Measurements from ENCODE around the gene ZBTB8B. TPM values are rescaled to one million over a fixed set of nuclear protein-coding genes. Genes with fewer than 3 reads are reported as not detected.

The ZBTB8B gene
- 1.8 and 2.1 TPM in 2 replicates for total RNA-seq
- polyA plus RNA-seq, result 0.56 and 0.96 TPM in 2 replicates

GRCh38 chr1:32464716-32465577 is at the start of gene ZBTB8B:
Gene ZBTB8B, plus strand, starts transcription at chr1:32465072. Its CDS starts 5,553 bp downstream, at chr1:32470625.
- no peak within 1 kb of the TSS for H3K27ac ChIP-seq
- H3K27me3 ChIP-seq, result no peaks in the 10 kb centered on the region

DNA sequence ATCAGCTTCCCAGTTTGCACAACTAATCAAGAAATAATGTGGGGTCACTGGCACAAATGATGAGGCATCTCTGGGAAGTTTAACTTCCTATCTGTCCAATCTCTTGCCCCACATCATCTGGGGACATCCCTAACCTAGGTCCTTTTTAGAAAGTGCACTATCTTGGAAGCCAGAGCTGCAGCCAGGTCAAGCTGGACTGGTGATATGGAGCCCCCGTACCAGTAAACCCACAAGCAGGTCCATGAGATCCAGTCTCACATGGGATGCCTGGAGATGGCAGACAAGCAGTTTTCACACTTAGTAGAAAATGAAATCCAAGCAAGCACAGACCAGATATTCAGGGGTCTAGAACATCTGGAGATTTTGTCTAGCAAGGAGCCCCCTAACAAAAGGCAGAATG is 43.1 kb upstream of the ZBTB8B start:
- Histone ChIP-seq H3K4me1 (ENCODE audit: low read depth) (no peaks in the 10 kb centered on the region), H3K4me3 (no peak overlapping the region), H3K27ac (no peak overlapping the region), H3K27me3 (no peaks in the 10 kb centered on the region), H3K9me3 (ENCODE audit: low read depth) (no peaks in the 10 kb centered on the region), H3K36me3 (no peaks in the 10 kb centered on the region)
- TF ChIP-seq, protein P1, sequence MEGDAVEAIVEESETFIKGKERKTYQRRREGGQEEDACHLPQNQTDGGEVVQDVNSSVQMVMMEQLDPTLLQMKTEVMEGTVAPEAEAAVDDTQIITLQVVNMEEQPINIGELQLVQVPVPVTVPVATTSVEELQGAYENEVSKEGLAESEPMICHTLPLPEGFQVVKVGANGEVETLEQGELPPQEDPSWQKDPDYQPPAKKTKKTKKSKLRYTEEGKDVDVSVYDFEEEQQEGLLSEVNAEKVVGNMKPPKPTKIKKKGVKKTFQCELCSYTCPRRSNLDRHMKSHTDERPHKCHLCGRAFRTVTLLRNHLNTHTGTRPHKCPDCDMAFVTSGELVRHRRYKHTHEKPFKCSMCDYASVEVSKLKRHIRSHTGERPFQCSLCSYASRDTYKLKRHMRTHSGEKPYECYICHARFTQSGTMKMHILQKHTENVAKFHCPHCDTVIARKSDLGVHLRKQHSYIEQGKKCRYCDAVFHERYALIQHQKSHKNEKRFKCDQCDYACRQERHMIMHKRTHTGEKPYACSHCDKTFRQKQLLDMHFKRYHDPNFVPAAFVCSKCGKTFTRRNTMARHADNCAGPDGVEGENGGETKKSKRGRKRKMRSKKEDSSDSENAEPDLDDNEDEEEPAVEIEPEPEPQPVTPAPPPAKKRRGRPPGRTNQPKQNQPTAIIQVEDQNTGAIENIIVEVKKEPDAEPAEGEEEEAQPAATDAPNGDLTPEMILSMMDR (IDR thresholded peaks at IDR 0.05; ENCODE audit: low read depth, low read length), result no peak
- no peak for DNase-seq (ENCODE audit: low read depth in 1 of 2, low spot score in 1 of 2)

More at GRCh38 chr1:32464716-32465577, at the start of gene ZBTB8B:
- no peaks in the 10 kb centered on the region for H3K4me1 ChIP-seq (ENCODE audit: low read depth)
- DNase-seq (ENCODE audit: low read depth in 1 of 2, low spot score in 1 of 2), result peak; percentile 90 to 96
- H3K4me3 ChIP-seq, result peak within 1 kb of the TSS; percentile 64
- TF ChIP-seq, protein P1 (IDR thresholded peaks at IDR 0.05; ENCODE audit: low read depth, low read length), result no peak
- no peaks in the 10 kb centered on the region for H3K9me3 ChIP-seq (ENCODE audit: low read depth)
- no peaks in the 10 kb centered on the region for H3K36me3 ChIP-seq

GRCh38 chr1:32426489-32427255 is 38.2 kb upstream of the ZBTB8B start:
- H3K4me3 ChIP-seq, result no peak overlapping the region
- TF ChIP-seq, protein P1 (IDR thresholded peaks at IDR 0.05; ENCODE audit: low read depth, low read length), result no peak

GRCh38 chr1:32427264-32427963 is 37.5 kb upstream of the ZBTB8B start:
- no peak for DNase-seq (ENCODE audit: low read depth in 1 of 2, low spot score in 1 of 2)
- Histone ChIP-seq H3K27me3 (no peaks in the 10 kb centered on the region), H3K36me3 (no peaks in the 10 kb centered on the region), H3K27ac (no peak overlapping the region), H3K4me3 (no peak overlapping the region), H3K9me3 (ENCODE audit: low read depth) (no peaks in the 10 kb centered on the region), H3K4me1 (ENCODE audit: low read depth) (no peaks in the 10 kb centered on the region)
- TF ChIP-seq, protein P1 (IDR thresholded peaks at IDR 0.05; ENCODE audit: low read depth, low read length), result no peak

More at GRCh38 chr1:32426489-32427255, 38.2 kb upstream of the ZBTB8B start:
- Histone ChIP-seq H3K36me3 (no peaks in the 10 kb centered on the region), H3K4me1 (ENCODE audit: low read depth) (no peaks in the 10 kb centered on the region), H3K27me3 (no peaks in the 10 kb centered on the region), H3K27ac (no peak overlapping the region), H3K9me3 (ENCODE audit: low read depth) (no peaks in the 10 kb centered on the region)
- peak in 1 of 2 donors; percentile 40 for DNase-seq (ENCODE audit: low read depth in 1 of 2, low spot score in 1 of 2)

- Histone ChIP-seq H3K4me1 (ENCODE audit: low read depth) (no peaks in the 10 kb centered on the region), H3K27ac (no peak overlapping the region), H3K36me3 (no peaks in the 10 kb centered on the region), H3K27me3 (no peaks in the 10 kb centered on the region), H3K9me3 (ENCODE audit: low read depth) (no peaks in the 10 kb centered on the region), H3K4me3 (no peak overlapping the region)
- TF ChIP-seq, protein P1 (IDR thresholded peaks at IDR 0.05; ENCODE audit: low read depth, low read length), result no peak
- no peak for DNase-seq (ENCODE audit: low read depth in 1 of 2, low spot score in 1 of 2)
Measured at GRCh38 chr1:32431736-32432400, 33.0 kb upstream of the ZBTB8B start.

All from cardiac muscle cell (in vitro differentiated cells and primary cell).